Endothelial cell of umbilical vein (primary cell): Measurements from ENCODE around the gene CCSER2.
A peak's percentile ranks its signal among the peaks of the same experiment; 100 is the strongest.

Experiments used
- MYC ChIP-seq: IDR thresholded peaks from one replicate; pipeline ENCODE4 v1.6.1; 2011; ENCODE audit warnings: mild to moderate bottlenecking, low read depth, low read length
- POLR2A ChIP-seq: IDR thresholded peaks from 2 replicates; pipeline ENCODE4 v1.6.1; 2012; ENCODE audit warnings: low read depth, mild to moderate bottlenecking, control low read depth, low read length
- POLR2AphosphoS5 ChIP-seq: IDR thresholded peaks from 2 replicates; pipeline ENCODE4 v1.6.1; 2012; ENCODE audit warnings: low read depth, mild to moderate bottlenecking, control low read depth, low read length, moderate library complexity; ENCODE audit not compliant: insufficient read depth
- TF ChIP-seq, protein P1 (sequence below), 2 donors: IDR thresholded peaks; 1 replicate in 1 of 2; 2 replicates in 1 of 2; pipeline ENCODE4 v1.5.1; 2011; ENCODE audit warnings: low read length in 2 of 2, mild to moderate bottlenecking in 2 of 2, moderate library complexity in 2 of 2, control low read depth in 1 of 2, inconsistent platforms in 1 of 2, low read depth in 1 of 2; ENCODE audit not compliant: insufficient read depth in 1 of 2; ENCODE audit errors: extremely low read depth in 1 of 2
- TF ChIP-seq, protein P2 (sequence below): IDR thresholded peaks from 2 replicates; pipeline ENCODE4 v1.6.1; 2011; ENCODE audit not compliant: insufficient read depth, insufficient read length

DNA sequence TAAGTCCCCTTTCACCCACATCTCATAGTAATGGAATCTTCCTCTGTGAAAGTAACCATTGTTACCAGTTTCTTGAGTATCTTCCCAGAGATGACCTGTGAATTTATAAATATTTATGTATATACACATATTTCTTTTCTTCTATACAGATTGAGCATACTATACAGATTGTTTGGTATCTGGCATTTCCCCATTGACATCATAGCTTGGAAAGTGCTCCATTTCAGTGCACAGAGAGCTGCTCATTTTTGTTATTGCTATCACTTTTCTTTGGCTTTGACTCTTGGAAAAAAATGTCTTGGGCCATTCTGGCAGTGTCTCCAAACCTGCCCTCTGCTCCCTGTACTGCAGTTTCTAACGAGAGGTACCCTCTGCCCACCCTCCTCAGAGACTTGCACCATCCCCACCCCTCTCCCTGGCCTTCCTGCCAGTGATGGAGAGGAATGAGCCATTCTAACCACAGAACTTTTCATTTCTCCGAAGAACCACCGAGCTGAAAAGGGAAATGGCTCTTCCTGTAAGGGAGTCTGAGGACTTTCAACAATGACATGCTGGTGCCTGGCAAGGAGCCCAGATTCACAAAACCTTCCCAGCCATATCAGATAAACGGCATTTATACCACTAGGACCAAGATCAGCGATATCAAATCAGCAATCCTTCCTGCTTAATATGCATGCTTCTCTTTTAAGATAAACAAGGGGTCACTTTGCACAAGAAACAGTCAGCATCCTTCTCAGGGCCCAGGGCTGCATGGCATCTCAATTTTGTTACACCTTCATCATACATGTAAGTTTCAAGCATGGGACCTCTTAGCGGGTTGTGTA, 19.7 kb upstream of the CCSER2 start:
- TF ChIP-seq, protein P1, sequence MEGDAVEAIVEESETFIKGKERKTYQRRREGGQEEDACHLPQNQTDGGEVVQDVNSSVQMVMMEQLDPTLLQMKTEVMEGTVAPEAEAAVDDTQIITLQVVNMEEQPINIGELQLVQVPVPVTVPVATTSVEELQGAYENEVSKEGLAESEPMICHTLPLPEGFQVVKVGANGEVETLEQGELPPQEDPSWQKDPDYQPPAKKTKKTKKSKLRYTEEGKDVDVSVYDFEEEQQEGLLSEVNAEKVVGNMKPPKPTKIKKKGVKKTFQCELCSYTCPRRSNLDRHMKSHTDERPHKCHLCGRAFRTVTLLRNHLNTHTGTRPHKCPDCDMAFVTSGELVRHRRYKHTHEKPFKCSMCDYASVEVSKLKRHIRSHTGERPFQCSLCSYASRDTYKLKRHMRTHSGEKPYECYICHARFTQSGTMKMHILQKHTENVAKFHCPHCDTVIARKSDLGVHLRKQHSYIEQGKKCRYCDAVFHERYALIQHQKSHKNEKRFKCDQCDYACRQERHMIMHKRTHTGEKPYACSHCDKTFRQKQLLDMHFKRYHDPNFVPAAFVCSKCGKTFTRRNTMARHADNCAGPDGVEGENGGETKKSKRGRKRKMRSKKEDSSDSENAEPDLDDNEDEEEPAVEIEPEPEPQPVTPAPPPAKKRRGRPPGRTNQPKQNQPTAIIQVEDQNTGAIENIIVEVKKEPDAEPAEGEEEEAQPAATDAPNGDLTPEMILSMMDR (IDR thresholded peaks at IDR 0.05; ENCODE audit: extremely low read depth in 1 of 2, insufficient read depth in 1 of 2, low read depth in 1 of 2, low read length in 2 of 2), result no peak
- TF ChIP-seq, protein P2, sequence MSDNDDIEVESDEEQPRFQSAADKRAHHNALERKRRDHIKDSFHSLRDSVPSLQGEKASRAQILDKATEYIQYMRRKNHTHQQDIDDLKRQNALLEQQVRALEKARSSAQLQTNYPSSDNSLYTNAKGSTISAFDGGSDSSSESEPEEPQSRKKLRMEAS, result peak; percentile 33
- TF ChIP-seq POLR2A (no peak), MYC (no peak), POLR2AphosphoS5 (peak; percentile 78)
